Endothelial cell (in vitro differentiated cells): Measurements from ENCODE around the gene SLC6A20. TPM values are rescaled to one million over a fixed set of nuclear protein-coding genes. Genes with fewer than 3 reads are reported as not detected.

Source experiments
- DNase-seq: peaks from one replicate; pipeline ENCODE4 v3.0.0; 2021; ENCODE audit warnings: low spot score
- H3K27ac Mint-ChIP-seq: one replicate; pipeline ENCODE4 v1.8.0; 2021; ENCODE audit warnings: mixed read lengths, inconsistent platforms; ENCODE audit not compliant: unreplicated experiment
- H3K27me3 Mint-ChIP-seq: one replicate; pipeline ENCODE4 v1.8.0; 2021; ENCODE audit warnings: mild to moderate bottlenecking, moderate library complexity, mixed read lengths, inconsistent platforms; ENCODE audit not compliant: unreplicated experiment
- H3K36me3 Mint-ChIP-seq: one replicate; pipeline ENCODE4 v1.8.0; 2021; ENCODE audit warnings: mild to moderate bottlenecking, low read depth, mixed read lengths, inconsistent platforms; ENCODE audit not compliant: unreplicated experiment
- H3K4me1 Mint-ChIP-seq: one replicate; pipeline ENCODE4 v1.8.0; 2021; ENCODE audit warnings: mild to moderate bottlenecking, mixed read lengths, inconsistent platforms; ENCODE audit not compliant: unreplicated experiment
- H3K4me3 Mint-ChIP-seq: one replicate; pipeline ENCODE4 v1.8.0; 2021; ENCODE audit warnings: mild to moderate bottlenecking, mixed read lengths, inconsistent platforms; ENCODE audit not compliant: unreplicated experiment
- H3K9me3 Mint-ChIP-seq: one replicate; pipeline ENCODE4 v1.8.0; 2021; ENCODE audit warnings: mixed read lengths, inconsistent platforms; ENCODE audit not compliant: unreplicated experiment
- total RNA-seq: library from RNA; stranded (reverse); fragmentation: NEBNext Ultra II Directional; extraction: Animal tissue kit (Norgen Biotek cat#: 25700); gene quantifications from one replicate; pipeline ENCODE4 v1.2.1, GENCODE V29; 2021; ENCODE audit not compliant: unreplicated experiment
- TF ChIP-seq, protein P1 (sequence below): fragments of 200-600 bp; sonication (generic); IDR thresholded peaks from one replicate; pipeline ENCODE4 v1.5.0; 2021; ENCODE audit warnings: antibody characterized with exemption; ENCODE audit not compliant: unreplicated experiment

SLC6A20 gene
- total RNA-seq, 1 donor from 2014 or later: 0.21 TPM

DNA sequence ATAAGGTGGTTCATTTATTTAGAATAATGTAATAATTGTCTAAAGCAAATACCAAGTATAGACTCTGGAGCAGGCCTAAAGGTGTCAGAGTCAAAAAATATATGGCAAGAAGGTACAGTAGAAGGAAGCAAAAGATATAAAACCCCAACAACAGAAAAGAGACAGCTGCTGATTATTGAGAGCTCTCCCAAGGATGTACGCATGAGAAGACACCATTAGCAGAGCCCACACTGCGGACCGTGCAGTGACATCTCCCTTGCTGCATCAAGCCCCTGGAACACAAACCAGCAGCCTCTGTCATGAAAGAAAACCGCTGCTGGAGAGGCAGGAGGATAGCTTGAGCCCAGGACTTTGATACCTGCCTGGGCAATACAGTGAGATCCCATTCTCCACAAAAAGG lies 18.0 kb upstream of the SLC6A20 start:
- H3K4me3 Mint-ChIP-seq: no peak overlapping the region
- peaks cover 2% of the 10 kb centered on the region for H3K27me3 Mint-ChIP-seq
- TF ChIP-seq, protein P1, sequence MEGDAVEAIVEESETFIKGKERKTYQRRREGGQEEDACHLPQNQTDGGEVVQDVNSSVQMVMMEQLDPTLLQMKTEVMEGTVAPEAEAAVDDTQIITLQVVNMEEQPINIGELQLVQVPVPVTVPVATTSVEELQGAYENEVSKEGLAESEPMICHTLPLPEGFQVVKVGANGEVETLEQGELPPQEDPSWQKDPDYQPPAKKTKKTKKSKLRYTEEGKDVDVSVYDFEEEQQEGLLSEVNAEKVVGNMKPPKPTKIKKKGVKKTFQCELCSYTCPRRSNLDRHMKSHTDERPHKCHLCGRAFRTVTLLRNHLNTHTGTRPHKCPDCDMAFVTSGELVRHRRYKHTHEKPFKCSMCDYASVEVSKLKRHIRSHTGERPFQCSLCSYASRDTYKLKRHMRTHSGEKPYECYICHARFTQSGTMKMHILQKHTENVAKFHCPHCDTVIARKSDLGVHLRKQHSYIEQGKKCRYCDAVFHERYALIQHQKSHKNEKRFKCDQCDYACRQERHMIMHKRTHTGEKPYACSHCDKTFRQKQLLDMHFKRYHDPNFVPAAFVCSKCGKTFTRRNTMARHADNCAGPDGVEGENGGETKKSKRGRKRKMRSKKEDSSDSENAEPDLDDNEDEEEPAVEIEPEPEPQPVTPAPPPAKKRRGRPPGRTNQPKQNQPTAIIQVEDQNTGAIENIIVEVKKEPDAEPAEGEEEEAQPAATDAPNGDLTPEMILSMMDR: no peak
- H3K27ac Mint-ChIP-seq: no peak overlapping the region
- no peaks in the 10 kb centered on the region for H3K9me3 Mint-ChIP-seq
- H3K36me3 Mint-ChIP-seq: peaks cover 22% of the 10 kb centered on the region
- H3K4me1 Mint-ChIP-seq: no peaks in the 10 kb centered on the region
- DNase-seq: no peak

DNA sequence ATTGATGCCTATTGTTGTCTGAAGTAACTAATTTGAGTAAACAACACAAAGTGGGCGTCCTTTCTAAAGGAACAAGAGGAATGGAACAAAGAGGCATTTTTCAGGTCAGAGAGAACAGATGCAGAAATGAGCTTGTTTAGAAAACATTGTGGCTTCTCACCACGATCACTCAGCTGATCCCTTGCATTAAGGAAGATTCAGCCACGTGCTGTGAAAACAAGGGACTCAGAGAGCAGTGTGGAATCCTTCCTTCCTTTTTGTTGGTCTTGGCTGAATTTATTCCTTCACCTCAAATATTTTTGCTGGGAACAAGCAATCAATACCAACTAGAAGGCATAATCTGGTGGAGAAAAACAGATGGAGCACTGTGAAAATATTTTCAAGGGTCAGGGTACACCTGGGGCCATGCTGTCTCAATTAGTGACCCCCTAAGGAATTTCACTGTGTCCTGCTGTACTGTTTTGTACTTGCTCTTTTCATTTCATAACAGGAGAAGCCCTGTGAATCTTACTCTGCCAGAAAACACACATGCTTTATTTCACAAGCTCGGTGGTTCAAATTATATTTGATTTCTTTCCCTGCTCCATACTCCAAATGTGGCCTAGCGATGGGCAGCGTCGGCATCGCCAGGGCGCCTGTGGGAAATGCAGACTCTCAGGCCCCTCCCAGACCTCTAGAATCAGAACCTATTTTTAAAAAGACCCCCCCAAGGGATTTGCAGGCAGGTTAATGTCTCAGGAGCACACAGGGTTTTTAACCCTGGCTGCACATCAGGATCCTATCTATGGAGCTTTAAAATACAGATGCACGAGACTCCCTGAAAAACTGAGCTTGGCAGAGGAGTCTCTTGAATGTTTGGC lies 11.6 kb upstream of the SLC6A20 start:
- Mint-ChIP-seq H3K27me3 (no peaks in the 10 kb centered on the region), H3K9me3 (no peaks in the 10 kb centered on the region), H3K27ac (no peak overlapping the region), H3K4me1 (no peaks in the 10 kb centered on the region), H3K36me3 (no peaks in the 10 kb centered on the region), H3K4me3 (no peak overlapping the region)
- TF ChIP-seq, protein P1: no peak
- no peak for DNase-seq

DNA sequence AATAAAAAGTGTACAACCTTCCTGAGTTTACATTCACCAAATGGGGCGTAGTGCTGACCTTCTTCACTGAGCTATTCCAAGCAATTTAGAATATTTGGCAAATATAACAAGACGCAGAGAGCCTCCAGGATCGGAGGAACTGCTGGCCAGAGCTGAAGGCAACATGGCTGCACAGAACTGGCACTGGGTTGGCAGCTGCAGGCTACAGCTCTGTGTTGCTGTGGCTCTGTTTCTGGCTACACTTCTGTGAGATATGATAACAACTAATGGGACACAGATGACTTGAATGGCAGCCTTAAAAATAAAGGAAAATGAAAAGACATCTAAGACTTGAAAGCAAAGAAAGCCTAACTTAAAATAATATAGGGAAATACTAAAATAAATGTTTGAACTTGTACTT lies 10.8 kb upstream of the SLC6A20 start:
- Mint-ChIP-seq H3K27me3 (no peaks in the 10 kb centered on the region), H3K4me3 (no peak overlapping the region), H3K9me3 (no peaks in the 10 kb centered on the region), H3K27ac (no peak overlapping the region), H3K36me3 (no peaks in the 10 kb centered on the region), H3K4me1 (no peaks in the 10 kb centered on the region)
- DNase-seq: no peak
- TF ChIP-seq, protein P1: no peak

DNA sequence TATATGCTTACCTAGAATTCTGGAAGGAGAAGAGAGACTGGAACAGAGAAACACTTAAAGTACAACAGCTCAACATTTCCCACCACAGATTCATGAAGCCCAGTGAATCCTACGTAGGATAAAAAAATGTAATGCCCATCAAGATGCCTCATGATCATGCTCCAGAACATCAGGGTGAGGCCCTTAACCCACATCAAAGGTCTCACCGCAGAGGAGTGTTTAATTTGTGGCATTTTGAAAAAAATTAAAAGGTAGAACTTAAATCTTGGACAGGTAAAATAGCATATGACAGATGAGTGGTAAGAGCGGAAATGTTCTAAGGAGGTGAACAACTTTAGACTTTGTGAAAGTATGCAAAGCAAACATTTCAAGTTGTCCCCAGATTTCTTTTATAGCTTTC lies 9.7 kb upstream of the SLC6A20 start:
- Mint-ChIP-seq H3K27me3 (no peaks in the 10 kb centered on the region), H3K9me3 (no peaks in the 10 kb centered on the region), H3K27ac (no peak overlapping the region), H3K4me3 (no peak overlapping the region), H3K36me3 (no peaks in the 10 kb centered on the region), H3K4me1 (no peaks in the 10 kb centered on the region)
- no peak for DNase-seq
- TF ChIP-seq, protein P1: no peak

DNA sequence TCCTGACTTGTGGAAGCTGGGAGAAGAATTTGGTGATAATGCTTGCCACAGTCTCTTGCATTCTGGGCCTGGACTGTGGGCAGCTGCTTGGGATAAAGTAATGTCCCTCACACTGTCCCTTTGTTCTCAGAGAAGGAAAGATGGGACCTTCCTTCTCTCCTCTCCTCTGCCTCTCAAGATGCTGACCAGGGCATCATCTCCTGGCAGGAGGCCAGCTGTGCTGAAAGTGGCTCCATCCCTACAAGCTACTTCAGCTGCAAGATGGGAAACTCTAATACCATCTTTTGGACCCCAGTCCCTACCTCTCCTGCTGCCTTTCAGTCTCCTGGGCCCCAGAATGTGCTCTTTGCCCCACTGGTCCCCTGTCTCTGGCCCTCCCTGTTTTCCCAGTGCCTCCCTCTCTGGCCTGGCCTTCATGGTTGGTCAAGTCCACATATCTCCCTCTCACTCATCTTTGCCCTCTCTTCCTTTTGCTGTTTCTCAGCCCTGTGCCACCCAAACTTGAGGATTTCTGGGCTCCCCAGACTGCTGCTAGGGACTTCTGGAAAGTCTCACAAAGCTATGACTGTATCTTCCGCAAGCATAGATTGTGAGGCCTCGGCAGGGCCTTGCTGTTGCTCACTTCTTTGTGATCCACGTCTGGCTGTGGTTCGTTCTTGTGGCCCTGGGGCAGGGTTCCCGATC lies 7.1 kb upstream of the SLC6A20 start:
- no peak for DNase-seq
- Mint-ChIP-seq H3K4me1 (no peaks in the 10 kb centered on the region), H3K4me3 (no peak overlapping the region), H3K36me3 (no peaks in the 10 kb centered on the region), H3K9me3 (no peaks in the 10 kb centered on the region), H3K27ac (no peak overlapping the region), H3K27me3 (peaks cover 3% of the 10 kb centered on the region)
- TF ChIP-seq, protein P1: no peak
